HEK293 (cell line): ENCODE results near the gene TCERG1L.

ENCODE experiments used
- HOXA7 ChIP-seq: sonication (generic); formaldehyde crosslinking; IDR thresholded peaks from 2 replicates; pipeline ENCODE4 v1.8.1; 2022; ENCODE audit warnings: missing genetic modification reagents, borderline replicate concordance
- REPIN1 ChIP-seq: fragments of 450-650 bp; formaldehyde crosslinking; IDR thresholded peaks from 2 replicates; pipeline ENCODE4 v1.5.1; 2017; ENCODE audit warnings: missing biosample characterization, missing genetic modification characterization, low read depth
- SP2 ChIP-seq: fragments of 450-650 bp; formaldehyde crosslinking; IDR thresholded peaks from 2 replicates; pipeline ENCODE4 v1.5.1; 2016; ENCODE audit warnings: missing biosample characterization, missing genetic modification characterization
- ZNF133 ChIP-seq: fragments of 450-650 bp; formaldehyde crosslinking; IDR thresholded peaks from 2 replicates; pipeline ENCODE4 v1.5.1; 2016; ENCODE audit warnings: missing biosample characterization, missing genetic modification characterization
- ZNF610 ChIP-seq: fragments of 450-650 bp; formaldehyde crosslinking; IDR thresholded peaks from 2 replicates; pipeline ENCODE4 v1.5.1; 2016; ENCODE audit warnings: missing biosample characterization, missing genetic modification characterization, borderline replicate concordance
- ZNF777 ChIP-seq: fragments of 450-650 bp; formaldehyde crosslinking; IDR thresholded peaks from 2 replicates; pipeline ENCODE4 v1.5.1; 2017; ENCODE audit warnings: missing biosample characterization, missing genetic modification characterization, borderline replicate concordance
- TF ChIP-seq, protein P1 (sequence below): fragments of 450-650 bp; formaldehyde crosslinking; IDR thresholded peaks from 2 replicates; pipeline ENCODE4 v1.5.1; 2016; ENCODE audit warnings: missing biosample characterization, missing genetic modification characterization
- TF ChIP-seq, protein P2 (sequence below): fragments of 450-650 bp; formaldehyde crosslinking; IDR thresholded peaks from 2 replicates; pipeline ENCODE4 v1.5.1; 2016; ENCODE audit warnings: missing biosample characterization, missing genetic modification characterization
- TF ChIP-seq, protein P3 (sequence below): fragments of 450-650 bp; formaldehyde crosslinking; conservative IDR thresholded peaks from 2 replicates; pipeline ENCODE4 v1.5.1; 2016; ENCODE audit warnings: low read depth, missing biosample characterization, missing genetic modification characterization
- TF ChIP-seq, protein P4 (sequence below): fragments of 450-650 bp; formaldehyde crosslinking; IDR thresholded peaks from 2 replicates; pipeline ENCODE4 v1.5.1; 2016; ENCODE audit warnings: missing biosample characterization, missing genetic modification characterization, low read depth

DNA sequence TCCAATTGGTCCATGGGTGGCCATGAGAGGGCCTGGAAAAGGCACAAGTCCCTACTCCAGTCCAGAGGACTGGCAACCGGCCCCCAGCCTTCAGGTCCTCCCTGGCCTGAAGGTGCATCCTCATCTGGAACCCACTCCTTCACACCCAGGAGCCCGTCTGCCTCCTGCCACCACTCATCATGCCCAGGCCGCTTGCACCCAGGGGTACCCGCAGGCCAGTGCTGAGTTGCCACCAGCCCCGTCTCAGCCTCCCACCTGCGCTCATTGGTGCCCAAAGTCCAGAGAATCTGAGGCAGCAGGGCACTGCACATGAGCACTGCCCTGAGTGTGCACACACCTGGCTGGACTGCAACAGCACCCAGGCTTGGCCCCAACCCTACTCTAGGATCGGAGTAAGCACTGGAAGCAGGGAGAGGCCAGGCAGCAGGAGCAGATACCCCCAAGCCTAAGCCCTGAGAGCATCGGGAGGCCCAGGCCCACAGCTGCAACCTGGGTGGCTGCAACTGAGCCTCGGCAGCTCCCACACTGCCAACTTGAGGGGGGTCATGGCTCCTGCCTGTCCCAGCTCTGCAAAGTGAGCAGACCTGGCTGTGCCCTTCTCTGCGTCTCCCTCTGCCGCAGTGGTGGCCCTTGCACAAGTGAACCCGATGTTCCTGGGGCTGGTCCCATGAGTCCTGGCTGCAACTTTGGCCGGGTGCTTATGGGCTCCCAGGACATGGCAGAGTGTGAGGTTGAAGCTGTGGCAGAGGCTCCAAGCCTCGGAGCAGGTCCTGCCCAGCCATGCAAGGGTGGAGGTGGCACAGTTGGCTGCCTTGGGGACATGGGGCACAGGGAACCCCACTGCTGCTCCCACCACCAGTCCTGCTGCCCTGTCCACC, 44.3 kb downstream of the TCERG1L start:
- TF ChIP-seq, protein P1, sequence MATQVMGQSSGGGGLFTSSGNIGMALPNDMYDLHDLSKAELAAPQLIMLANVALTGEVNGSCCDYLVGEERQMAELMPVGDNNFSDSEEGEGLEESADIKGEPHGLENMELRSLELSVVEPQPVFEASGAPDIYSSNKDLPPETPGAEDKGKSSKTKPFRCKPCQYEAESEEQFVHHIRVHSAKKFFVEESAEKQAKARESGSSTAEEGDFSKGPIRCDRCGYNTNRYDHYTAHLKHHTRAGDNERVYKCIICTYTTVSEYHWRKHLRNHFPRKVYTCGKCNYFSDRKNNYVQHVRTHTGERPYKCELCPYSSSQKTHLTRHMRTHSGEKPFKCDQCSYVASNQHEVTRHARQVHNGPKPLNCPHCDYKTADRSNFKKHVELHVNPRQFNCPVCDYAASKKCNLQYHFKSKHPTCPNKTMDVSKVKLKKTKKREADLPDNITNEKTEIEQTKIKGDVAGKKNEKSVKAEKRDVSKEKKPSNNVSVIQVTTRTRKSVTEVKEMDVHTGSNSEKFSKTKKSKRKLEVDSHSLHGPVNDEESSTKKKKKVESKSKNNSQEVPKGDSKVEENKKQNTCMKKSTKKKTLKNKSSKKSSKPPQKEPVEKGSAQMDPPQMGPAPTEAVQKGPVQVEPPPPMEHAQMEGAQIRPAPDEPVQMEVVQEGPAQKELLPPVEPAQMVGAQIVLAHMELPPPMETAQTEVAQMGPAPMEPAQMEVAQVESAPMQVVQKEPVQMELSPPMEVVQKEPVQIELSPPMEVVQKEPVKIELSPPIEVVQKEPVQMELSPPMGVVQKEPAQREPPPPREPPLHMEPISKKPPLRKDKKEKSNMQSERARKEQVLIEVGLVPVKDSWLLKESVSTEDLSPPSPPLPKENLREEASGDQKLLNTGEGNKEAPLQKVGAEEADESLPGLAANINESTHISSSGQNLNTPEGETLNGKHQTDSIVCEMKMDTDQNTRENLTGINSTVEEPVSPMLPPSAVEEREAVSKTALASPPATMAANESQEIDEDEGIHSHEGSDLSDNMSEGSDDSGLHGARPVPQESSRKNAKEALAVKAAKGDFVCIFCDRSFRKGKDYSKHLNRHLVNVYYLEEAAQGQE (tag by site-specific recombination) = no peak
- TF ChIP-seq, protein P2, sequence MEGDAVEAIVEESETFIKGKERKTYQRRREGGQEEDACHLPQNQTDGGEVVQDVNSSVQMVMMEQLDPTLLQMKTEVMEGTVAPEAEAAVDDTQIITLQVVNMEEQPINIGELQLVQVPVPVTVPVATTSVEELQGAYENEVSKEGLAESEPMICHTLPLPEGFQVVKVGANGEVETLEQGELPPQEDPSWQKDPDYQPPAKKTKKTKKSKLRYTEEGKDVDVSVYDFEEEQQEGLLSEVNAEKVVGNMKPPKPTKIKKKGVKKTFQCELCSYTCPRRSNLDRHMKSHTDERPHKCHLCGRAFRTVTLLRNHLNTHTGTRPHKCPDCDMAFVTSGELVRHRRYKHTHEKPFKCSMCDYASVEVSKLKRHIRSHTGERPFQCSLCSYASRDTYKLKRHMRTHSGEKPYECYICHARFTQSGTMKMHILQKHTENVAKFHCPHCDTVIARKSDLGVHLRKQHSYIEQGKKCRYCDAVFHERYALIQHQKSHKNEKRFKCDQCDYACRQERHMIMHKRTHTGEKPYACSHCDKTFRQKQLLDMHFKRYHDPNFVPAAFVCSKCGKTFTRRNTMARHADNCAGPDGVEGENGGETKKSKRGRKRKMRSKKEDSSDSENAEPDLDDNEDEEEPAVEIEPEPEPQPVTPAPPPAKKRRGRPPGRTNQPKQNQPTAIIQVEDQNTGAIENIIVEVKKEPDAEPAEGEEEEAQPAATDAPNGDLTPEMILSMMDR = no peak
- TF ChIP-seq, protein P3, sequence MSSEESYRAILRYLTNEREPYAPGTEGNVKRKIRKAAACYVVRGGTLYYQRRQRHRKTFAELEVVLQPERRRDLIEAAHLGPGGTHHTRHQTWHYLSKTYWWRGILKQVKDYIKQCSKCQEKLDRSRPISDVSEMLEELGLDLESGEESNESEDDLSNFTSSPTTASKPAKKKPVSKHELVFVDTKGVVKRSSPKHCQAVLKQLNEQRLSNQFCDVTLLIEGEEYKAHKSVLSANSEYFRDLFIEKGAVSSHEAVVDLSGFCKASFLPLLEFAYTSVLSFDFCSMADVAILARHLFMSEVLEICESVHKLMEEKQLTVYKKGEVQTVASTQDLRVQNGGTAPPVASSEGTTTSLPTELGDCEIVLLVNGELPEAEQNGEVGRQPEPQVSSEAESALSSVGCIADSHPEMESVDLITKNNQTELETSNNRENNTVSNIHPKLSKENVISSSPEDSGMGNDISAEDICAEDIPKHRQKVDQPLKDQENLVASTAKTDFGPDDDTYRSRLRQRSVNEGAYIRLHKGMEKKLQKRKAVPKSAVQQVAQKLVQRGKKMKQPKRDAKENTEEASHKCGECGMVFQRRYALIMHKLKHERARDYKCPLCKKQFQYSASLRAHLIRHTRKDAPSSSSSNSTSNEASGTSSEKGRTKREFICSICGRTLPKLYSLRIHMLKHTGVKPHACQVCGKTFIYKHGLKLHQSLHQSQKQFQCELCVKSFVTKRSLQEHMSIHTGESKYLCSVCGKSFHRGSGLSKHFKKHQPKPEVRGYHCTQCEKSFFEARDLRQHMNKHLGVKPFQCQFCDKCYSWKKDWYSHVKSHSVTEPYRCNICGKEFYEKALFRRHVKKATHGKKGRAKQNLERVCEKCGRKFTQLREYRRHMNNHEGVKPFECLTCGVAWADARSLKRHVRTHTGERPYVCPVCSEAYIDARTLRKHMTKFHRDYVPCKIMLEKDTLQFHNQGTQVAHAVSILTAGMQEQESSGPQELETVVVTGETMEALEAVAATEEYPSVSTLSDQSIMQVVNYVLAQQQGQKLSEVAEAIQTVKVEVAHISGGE (tag by site-specific recombination) = no peak
- no peak for TF ChIP-seq ZNF610 (tag by site-specific recombination)
- no peak for TF ChIP-seq SP2 (tag by site-specific recombination)
- TF ChIP-seq ZNF777 (tag by site-specific recombination) = no peak
- TF ChIP-seq, protein P4, sequence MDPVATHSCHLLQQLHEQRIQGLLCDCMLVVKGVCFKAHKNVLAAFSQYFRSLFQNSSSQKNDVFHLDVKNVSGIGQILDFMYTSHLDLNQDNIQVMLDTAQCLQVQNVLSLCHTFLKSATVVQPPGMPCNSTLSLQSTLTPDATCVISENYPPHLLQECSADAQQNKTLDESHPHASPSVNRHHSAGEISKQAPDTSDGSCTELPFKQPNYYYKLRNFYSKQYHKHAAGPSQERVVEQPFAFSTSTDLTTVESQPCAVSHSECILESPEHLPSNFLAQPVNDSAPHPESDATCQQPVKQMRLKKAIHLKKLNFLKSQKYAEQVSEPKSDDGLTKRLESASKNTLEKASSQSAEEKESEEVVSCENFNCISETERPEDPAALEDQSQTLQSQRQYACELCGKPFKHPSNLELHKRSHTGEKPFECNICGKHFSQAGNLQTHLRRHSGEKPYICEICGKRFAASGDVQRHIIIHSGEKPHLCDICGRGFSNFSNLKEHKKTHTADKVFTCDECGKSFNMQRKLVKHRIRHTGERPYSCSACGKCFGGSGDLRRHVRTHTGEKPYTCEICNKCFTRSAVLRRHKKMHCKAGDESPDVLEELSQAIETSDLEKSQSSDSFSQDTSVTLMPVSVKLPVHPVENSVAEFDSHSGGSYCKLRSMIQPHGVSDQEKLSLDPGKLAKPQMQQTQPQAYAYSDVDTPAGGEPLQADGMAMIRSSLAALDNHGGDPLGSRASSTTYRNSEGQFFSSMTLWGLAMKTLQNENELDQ = no peak
- no peak for TF ChIP-seq ZNF133 (tag by site-specific recombination)
- TF ChIP-seq HOXA7 (CRISPR knock-in tag) = no peak
- TF ChIP-seq REPIN1 (tag by site-specific recombination) = no peak
